Stimulated activated CD8-positive, alpha-beta memory T cell treated with anti-CD3 and anti-CD28 coated beads, Interleukin-2, amount 100 ng/mL, for 1 hour (primary cell): ENCODE results near the gene ZNF282.

Experiments used
- DNase-seq, 2 donors: peaks; one replicate each; pipeline ENCODE4 v3.0.0-alpha.2; 2020; ENCODE audit warnings: low read depth in 2 of 2

ZNF282 gene

GRCh38 chr7:149191851-149192250, 3.5 kb upstream of the ZNF282 start:
- DNase-seq: no peak

DNA sequence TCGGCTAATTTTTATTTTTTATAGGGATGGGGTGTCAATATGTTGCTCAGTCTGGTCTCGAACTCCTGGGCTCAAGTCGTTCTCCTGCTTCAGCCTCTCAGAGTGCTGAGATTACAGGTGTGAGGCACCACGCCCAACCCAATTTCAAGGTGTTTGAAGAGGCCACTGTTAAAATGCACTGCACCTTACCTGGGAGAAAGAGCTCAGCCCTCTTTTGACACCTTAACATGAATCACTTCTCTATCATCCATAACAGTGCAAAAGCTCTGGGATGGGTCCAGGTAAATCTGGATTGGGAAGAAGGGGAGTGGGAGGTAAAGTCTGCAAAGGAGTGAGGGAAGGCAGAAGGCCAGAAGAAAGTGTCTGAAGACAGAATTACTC, 557 bp upstream of the ZNF282 start:
- no peak for DNase-seq

DNA sequence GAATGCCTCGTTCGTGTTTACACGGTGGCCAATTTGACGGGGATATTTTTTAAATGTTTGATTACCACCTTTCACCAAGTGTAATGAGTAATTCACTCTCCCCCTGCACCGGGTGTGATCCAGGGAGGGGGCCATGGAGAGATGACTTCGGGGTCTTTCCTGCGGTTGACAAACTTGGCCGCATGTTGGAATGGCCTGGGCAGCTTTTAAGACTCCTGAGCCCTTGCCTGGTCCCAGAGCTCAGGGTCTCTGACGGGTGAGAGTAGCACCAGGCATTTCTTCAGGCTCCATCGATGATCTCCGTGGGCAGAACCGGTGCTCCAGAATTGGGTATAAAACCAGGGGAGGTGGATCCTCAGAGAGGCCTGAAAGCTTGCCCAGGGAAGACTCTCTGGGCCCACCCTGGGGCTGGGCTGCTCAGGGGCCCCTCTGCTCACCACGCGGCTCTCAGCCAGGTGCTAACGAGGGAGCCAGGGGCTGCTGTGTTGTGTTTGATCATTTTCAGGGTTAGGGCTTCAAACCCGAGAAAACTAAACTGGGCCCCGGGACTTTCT, 882 bp downstream of the ZNF282 start:
- no peak for DNase-seq

DNA sequence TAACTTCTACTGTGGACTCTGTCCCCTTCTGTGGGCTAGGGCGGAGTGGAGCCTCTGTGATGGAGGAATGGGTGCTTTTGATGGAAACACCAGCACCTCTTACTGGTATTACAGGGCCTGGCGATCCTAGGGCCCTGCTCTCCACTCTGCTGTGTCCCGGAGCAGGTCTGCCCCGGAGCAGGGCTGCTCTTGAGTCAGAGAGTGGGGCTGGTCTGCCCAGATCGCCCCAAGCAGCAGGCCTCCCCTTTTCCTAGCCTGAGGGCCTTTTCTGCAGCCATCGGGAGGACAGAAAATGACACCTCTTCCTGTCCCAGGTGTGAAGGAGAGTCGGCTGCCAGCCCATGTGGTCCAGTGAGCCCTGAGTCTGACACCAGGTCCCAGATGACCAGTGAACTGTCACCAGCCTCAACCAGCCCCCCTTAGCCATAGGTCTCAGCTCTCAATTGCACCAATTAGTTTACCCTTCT, 1.4 kb downstream of the ZNF282 start:
- DNase-seq: no peak

- no peak for DNase-seq
These were observed 2.3 kb downstream of the ZNF282 start for GRCh38 chr7:149197675-149198074.

DNA sequence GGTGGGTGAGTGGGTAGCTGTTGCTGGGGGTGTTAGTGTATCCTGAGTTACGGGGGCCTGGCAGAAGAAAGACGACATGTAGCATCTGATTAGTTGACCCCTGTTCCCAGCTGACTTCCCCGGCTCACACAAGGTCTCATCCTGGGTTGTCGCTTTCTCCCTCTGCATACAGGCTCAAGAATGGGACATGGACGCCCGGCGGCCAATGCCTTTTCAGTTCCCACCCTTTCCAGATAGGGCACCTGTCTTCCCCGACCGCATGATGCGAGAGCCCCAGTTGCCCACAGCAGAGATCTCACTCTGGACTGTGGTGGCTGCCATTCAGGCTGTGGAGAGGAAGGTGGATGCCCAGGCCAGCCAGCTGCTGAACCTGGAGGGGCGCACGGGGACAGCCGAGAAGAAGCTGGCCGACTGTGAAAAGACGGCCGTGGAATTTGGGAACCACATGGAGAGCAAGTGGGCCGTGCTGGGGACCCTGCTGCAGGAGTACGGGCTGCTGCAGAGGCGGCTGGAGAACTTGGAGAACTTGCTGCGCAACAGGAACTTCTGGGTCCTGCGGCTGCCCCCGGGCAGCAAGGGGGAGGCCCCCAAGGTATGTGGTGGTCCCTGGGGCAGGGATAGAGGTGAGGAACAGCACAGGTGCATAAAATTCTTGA, 2.9 kb downstream of the ZNF282 start:
- DNase-seq: no peak

DNA sequence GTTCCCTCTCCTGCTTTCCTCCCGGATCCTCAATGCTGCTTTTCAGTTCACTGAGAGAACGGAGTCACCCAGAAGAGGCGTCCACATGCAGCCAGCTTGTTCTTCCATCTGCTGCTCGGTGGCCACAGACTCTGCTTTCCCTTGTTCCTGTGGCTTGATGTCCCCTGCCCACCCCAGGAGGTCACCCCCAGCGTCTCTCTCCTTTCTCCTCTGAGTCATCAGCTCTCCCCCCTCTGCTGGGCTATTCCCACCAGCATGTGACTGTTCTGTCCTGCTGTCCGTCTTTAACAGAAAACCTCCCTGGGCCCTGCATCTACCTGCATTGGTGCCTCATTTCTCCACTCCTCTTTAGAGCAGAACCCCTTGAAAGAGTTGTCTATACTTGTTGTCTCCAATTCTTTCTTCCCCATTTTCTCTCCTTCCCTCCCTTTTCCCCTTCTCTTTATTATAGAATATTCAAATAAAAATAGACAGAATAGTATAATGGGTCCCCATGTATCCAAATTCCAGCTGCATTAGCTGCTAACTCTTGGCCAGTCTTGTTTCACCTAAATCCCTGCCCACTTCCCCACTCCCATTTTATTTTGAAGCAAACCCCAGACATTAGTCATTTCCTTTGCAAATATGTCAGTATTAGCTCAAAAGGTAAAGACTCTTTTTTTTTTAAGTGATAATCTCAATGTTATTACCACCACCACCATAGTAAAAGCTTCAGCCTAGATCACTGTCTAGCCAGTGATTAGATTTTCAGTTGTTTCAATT, 4.1 kb downstream of the ZNF282 start:
- no peak for DNase-seq

- no peak for DNase-seq
These were observed 7.5 kb downstream of the ZNF282 start for GRCh38 chr7:149202831-149203231.

DNA sequence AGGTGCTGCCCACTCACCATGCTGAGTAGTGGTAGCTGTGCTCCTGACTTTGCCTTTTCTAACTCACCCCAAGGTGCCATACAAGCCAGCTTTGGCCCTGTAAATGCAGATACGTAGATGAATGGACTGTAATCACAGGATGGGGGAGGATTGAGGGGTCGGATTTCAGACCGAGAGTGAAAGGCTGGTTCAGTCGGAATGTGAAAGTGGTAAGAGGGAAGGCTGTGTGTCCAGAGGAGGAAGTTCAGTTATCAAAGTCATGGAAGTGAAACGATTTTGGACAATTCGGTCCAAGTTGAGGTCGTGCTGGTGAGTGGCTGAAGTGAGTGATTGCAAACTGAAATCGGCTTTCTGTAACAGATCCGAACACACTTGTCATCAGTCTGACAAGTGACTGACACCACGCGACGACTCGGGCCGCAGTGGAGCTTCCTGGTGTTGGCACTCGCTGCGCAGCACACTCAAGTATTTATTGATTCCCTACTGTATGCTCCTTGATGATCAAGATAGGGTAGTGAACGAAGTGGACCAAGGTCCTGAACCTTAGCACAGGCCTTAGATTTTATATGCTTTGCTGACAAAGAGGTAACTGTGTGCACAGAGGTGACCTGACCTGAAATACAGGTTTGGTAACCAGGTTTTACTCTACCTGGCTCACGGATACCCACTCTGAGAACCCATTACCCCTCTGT, 10.5 kb downstream of the ZNF282 start:
- no peak for DNase-seq

DNA sequence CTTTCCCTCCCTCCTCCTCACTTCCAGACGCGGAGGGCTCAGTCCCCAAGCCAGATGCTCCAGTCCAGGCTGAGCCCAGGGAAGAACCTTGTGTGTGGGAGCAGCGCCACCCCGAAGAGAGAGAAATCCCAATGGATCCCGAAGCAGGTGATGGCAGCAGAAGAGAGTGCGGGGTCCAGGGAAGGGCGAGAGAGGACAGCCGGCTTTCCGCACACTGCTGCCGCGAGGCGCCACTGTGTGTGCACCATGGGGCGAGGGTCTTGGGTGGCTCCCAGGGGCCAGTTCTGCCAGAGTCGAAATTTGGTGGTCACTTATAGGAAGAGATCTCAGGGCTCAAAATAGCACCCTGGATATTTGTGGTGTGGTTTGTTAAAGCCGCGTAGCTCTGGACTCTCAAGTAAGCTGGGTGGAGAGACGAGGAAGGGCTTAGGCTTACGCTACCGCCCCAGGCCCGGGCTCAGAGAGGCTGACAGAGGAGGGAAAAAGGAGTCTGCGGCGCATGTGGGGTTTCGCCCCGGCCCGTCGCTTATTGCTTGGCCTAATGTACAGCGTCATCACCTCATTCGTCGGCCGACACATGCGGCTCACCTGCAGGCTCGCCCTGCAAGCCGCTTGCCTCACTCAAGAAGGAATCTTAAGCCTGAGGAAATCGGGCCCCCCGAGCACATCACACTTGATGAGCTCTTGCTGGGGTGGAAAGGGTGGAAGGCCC, 12.1 kb downstream of the ZNF282 start:
- no peak for DNase-seq

GRCh38 chr7:149209518-149210269, 14.3 kb downstream of the ZNF282 start:
- peak; percentile 26 to 47 for DNase-seq

- DNase-seq: no peak
These were observed 15.2 kb downstream of the ZNF282 start for GRCh38 chr7:149210551-149210950.

- no peak for DNase-seq
These were observed 18.8 kb downstream of the ZNF282 start for GRCh38 chr7:149214020-149214720.

- DNase-seq: no peak
These were observed 21.1 kb downstream of the ZNF282 start for GRCh38 chr7:149216402-149216801.

DNA sequence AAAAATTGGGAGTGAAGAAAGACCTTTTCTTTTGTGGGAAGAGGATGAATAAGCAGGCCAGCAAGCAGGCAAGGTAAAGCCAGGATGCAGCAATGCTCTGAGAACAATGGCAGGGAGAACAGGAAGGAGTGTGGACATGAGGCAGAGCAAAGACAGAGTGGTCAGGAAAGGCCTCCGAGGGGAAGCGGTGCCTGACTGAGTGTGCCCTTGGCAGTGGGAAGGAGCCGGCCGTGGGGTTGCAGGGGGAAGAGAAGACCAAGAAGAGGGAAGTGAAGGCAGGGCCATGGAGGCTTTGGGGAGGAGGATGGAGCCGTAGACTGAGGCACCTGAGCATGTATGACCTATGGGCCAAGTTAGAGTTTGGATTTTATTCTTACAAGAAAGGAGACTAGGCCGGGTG, 22.2 kb downstream of the ZNF282 start:
- DNase-seq: no peak

DNA sequence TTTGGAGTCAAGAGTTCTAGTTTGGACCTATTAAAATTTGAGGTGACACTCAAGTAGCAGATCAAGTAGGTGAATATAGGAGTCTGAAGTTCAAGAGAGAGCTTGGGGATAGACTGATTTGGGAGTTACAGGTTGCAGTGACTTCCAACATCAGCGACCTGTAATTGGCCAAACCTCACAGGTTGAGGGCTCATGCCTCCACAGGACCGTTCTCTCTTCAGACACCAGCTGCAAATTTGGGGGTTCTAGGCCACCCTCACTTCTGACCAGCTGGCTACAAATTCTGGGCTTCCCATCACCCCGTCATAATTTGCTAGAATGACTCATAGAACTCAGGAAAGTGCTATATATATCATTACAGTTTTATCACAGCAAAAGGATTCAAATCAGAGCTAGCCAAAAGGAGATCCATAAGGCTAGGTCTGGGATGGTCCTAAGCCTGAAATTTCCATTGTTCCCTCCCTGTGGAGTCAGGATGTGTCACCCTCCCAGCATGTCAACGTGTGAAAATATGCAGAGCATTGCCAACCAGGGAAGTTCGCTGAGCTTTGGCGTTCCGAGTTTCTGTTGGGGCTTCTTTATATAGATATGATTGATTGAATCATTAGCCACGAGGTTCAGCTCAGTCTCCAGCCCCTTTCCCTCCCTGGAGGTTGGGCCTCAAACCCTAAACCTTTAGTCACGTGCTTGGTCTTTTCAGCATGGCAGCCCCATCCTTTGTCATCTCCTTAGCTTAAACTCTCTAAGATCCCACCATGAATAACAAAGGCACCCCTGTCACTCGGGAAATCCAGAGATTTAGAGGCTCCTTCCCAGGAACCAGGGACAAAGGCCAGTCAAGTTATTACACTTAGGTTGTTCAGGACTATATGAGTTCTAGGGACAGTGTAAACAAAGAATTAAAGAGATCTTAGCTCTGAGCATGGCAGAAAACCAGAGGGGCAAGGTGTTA, 23.4 kb downstream of the ZNF282 start:
- no peak for DNase-seq

GRCh38 chr7:149220534-149220933, 25.2 kb downstream of the ZNF282 start:
- no peak for DNase-seq

DNA sequence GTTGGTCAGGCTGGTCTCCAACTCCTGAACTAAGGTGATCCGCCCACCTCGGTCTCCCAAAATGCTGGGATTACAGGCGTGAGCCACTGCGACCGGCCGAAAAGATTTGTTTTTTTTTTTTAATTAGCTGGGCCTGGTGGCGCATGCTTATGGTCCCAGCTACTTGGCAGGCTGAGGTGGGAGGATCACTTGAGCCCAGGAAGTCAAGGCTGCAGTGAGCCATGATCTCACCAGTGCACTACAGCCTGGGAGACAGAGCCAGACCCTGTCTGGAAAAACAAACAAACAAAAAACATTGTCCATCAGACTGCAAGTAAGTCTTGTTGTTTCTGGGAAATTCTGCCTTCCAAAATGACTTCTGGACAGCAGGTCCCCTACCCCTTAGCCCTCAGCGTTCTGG, 27.8 kb downstream of the ZNF282 start:
- no peak for DNase-seq

DNA sequence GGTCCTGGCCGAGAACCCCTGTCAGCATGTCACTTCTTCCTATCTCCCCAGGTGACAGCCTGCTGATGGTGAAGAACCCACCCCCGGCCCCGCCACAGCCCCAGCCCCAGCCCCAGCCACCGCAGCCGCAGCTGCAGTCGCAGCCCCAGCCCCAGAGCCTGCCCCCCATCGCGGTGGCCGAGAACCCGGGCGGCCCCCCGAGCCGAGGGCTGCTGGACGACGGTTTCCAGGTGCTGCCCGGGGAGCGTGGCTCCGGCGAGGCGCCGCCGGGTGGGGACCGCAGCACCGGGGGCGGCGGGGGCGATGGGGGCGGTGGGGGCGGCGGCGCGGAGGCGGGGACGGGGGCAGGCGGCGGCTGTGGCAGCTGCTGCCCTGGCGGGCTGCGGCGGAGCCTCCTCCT, 28.4 kb downstream of the ZNF282 start:
- no peak for DNase-seq
